ENCODE results near the gene KDM1A. TPM values are rescaled to one million over a fixed set of nuclear protein-coding genes. Genes with fewer than 3 reads are reported as not detected.
A peak's percentile ranks its signal among the peaks of the same experiment; 100 is the strongest.
"Not testable (repeated sequence)": the region's sequence is repeated elsewhere in the genome, so short reads cannot be mapped to it uniquely, and the experiment has no call there.

Gene KDM1A
- total and polyA plus RNA-seq, 3 experiments from 2014 or later = 49.4 to 59.9 (median 57.5) TPM

- no peaks in the 10 kb centered on the region for H3K36me3 ChIP-seq (ENCODE audit: insufficient read depth, low read length)
- H3K27ac Mint-ChIP-seq = peak overlapping the region in 1 of 8 donors; percentile 11
- H3K4me3 ChIP-seq (ENCODE audit: low read length) = no peak overlapping the region
Measured at GRCh38 chr1:22976461-22977243, 42.6 kb upstream of the KDM1A start.

GRCh38 chr1:22978299-22978698, 41.0 kb upstream of the KDM1A start:
- no peaks in the 10 kb centered on the region for H3K36me3 Mint-ChIP-seq
- no peaks in the 10 kb centered on the region for H3K36me3 ChIP-seq (ENCODE audit: insufficient read depth, low read length)
- H3K4me1 ChIP-seq (ENCODE audit: insufficient read depth, low read length) = no peaks in the 10 kb centered on the region
- peaks cover 19 to 39% of the 10 kb centered on the region in 2 donors for H3K27me3 Mint-ChIP-seq
- no peaks in the 10 kb centered on the region for H3K9me3 Mint-ChIP-seq
- ChIA-PET POLR2A (no interaction called here), CTCF (no interaction called here)
- no peak for DNase-seq
- H3K4me3 ChIP-seq (ENCODE audit: low read length) = no peak overlapping the region
- peaks cover 5% of the 10 kb centered on the region for H3K27me3 ChIP-seq (ENCODE audit: insufficient read depth, low read length, poor library complexity, severe bottlenecking)
- H3K4me1 Mint-ChIP-seq = no peaks in the 10 kb centered on the region
- H3K4me3 Mint-ChIP-seq = no peak overlapping the region
- no peak overlapping the region for H3K27ac ChIP-seq (ENCODE audit: low read depth, low read length)
- no peaks in the 10 kb centered on the region for H3K9me3 ChIP-seq (ENCODE audit: low read length)
- no peak overlapping the region for H3K27ac Mint-ChIP-seq

More at GRCh38 chr1:22976461-22977243, 42.6 kb upstream of the KDM1A start:
- Mint-ChIP-seq H3K9me3 (no peaks in the 10 kb centered on the region), H3K27me3 (peaks cover 21 to 42% of the 10 kb centered on the region in 2 donors), H3K36me3 (no peaks in the 10 kb centered on the region), H3K4me3 (no peak overlapping the region), H3K4me1 (no peaks in the 10 kb centered on the region)
- peaks cover 10% of the 10 kb centered on the region for H3K27me3 ChIP-seq (ENCODE audit: insufficient read depth, low read length, poor library complexity, severe bottlenecking)
- no peak overlapping the region for H3K27ac ChIP-seq (ENCODE audit: low read depth, low read length)
- no peaks in the 10 kb centered on the region for H3K4me1 ChIP-seq (ENCODE audit: insufficient read depth, low read length)
- DNase-seq = peak; percentile 9 to 65 (median 22)
- no peaks in the 10 kb centered on the region for H3K9me3 ChIP-seq (ENCODE audit: low read length)
- POLR2A ChIA-PET = interaction anchor here (0.7 kb wide), 1 partner anchor 92 kb away, joined by 4 read pairs; no protein-coding TSS in a partner anchor
- CTCF ChIA-PET = interaction anchor here (0.7 kb wide), 1 partner anchor 210 kb away, joined by 3 read pairs; no protein-coding TSS in a partner anchor

- H3K9me3 ChIP-seq (ENCODE audit: low read length); DNase-seq; H3K4me1 ChIP-seq (ENCODE audit: insufficient read depth, low read length); H3K36me3 ChIP-seq (ENCODE audit: insufficient read depth, low read length); H3K27ac ChIP-seq (ENCODE audit: low read depth, low read length); CTCF ChIA-PET; H3K36me3 Mint-ChIP-seq; H3K4me3 ChIP-seq (ENCODE audit: low read length); H3K9me3 Mint-ChIP-seq; POLR2A ChIA-PET; H3K4me3 Mint-ChIP-seq; H3K27ac Mint-ChIP-seq; H3K4me1 Mint-ChIP-seq; H3K27me3 ChIP-seq (ENCODE audit: insufficient read depth, low read length, poor library complexity, severe bottlenecking): not testable (repeated sequence)
- peaks cover 16 to 26% of the 10 kb centered on the region in 2 donors for H3K27me3 Mint-ChIP-seq
Measured at GRCh38 chr1:22980471-22980790, 38.8 kb upstream of the KDM1A start.

- H3K36me3 Mint-ChIP-seq = no peaks in the 10 kb centered on the region
- no peak for DNase-seq
- Histone ChIP-seq H3K36me3 (ENCODE audit: insufficient read depth, low read length) (no peaks in the 10 kb centered on the region), H3K27me3 (ENCODE audit: insufficient read depth, low read length, poor library complexity, severe bottlenecking) (no peaks in the 10 kb centered on the region), H3K4me1 (ENCODE audit: insufficient read depth, low read length) (no peaks in the 10 kb centered on the region), H3K27ac (ENCODE audit: low read depth, low read length) (no peak overlapping the region), H3K9me3 (ENCODE audit: low read length) (no peaks in the 10 kb centered on the region), H3K4me3 (ENCODE audit: low read length) (no peak overlapping the region)
- H3K4me1 Mint-ChIP-seq = no peaks in the 10 kb centered on the region
- H3K9me3 Mint-ChIP-seq = no peaks in the 10 kb centered on the region
- H3K27ac Mint-ChIP-seq = no peak overlapping the region
- ChIA-PET CTCF (no interaction called here), POLR2A (no interaction called here)
- H3K27me3 Mint-ChIP-seq = peaks cover 9 to 13% of the 10 kb centered on the region in 2 donors
- H3K4me3 Mint-ChIP-seq = no peak overlapping the region
Measured at GRCh38 chr1:22983944-22984343, 35.3 kb upstream of the KDM1A start.

- H3K9me3 ChIP-seq (ENCODE audit: low read length); H3K9me3 Mint-ChIP-seq; H3K4me1 ChIP-seq (ENCODE audit: insufficient read depth, low read length); H3K4me3 Mint-ChIP-seq; POLR2A ChIA-PET; H3K4me1 Mint-ChIP-seq; H3K36me3 ChIP-seq (ENCODE audit: insufficient read depth, low read length); CTCF ChIA-PET; H3K27ac Mint-ChIP-seq; H3K4me3 ChIP-seq (ENCODE audit: low read length); H3K36me3 Mint-ChIP-seq; H3K27me3 ChIP-seq (ENCODE audit: insufficient read depth, low read length, poor library complexity, severe bottlenecking); H3K27ac ChIP-seq (ENCODE audit: low read depth, low read length); DNase-seq: not testable (repeated sequence)
- H3K27me3 Mint-ChIP-seq = peaks cover 12 to 16% of the 10 kb centered on the region in 2 donors
Measured at GRCh38 chr1:22992384-22992783, 26.9 kb upstream of the KDM1A start.

- DNase-seq; H3K36me3 Mint-ChIP-seq; H3K4me1 ChIP-seq (ENCODE audit: insufficient read depth, low read length); H3K36me3 ChIP-seq (ENCODE audit: insufficient read depth, low read length); H3K27me3 ChIP-seq (ENCODE audit: insufficient read depth, low read length, poor library complexity, severe bottlenecking); CTCF ChIA-PET; H3K27ac ChIP-seq (ENCODE audit: low read depth, low read length); H3K4me3 Mint-ChIP-seq; H3K4me3 ChIP-seq (ENCODE audit: low read length); H3K4me1 Mint-ChIP-seq; H3K9me3 Mint-ChIP-seq; H3K27ac Mint-ChIP-seq; H3K9me3 ChIP-seq (ENCODE audit: low read length): not testable (repeated sequence)
- peaks cover 12 to 16% of the 10 kb centered on the region in 2 donors for H3K27me3 Mint-ChIP-seq
- POLR2A ChIA-PET = interaction anchor here (0.6 kb wide), 1 partner anchor 62 kb away, joined by 3 read pairs; no protein-coding TSS in a partner anchor
Measured at GRCh38 chr1:22993220-22993795, 26.0 kb upstream of the KDM1A start.

GRCh38 chr1:22995774-22996173, 23.5 kb upstream of the KDM1A start:
- Mint-ChIP-seq H3K27ac (no peak overlapping the region), H3K27me3 (peaks cover 0 to 7% of the 10 kb centered on the region in 2 donors), H3K4me1 (no peaks in the 10 kb centered on the region), H3K36me3 (no peaks in the 10 kb centered on the region), H3K4me3 (no peak overlapping the region), H3K9me3 (peaks cover 0 to 4% (median 2%) of the 10 kb centered on the region in 5 donors)
- Histone ChIP-seq H3K4me3 (ENCODE audit: low read length) (no peak overlapping the region), H3K9me3 (ENCODE audit: low read length) (no peaks in the 10 kb centered on the region), H3K36me3 (ENCODE audit: insufficient read depth, low read length) (no peaks in the 10 kb centered on the region), H3K4me1 (ENCODE audit: insufficient read depth, low read length) (no peaks in the 10 kb centered on the region), H3K27ac (ENCODE audit: low read depth, low read length) (no peak overlapping the region), H3K27me3 (ENCODE audit: insufficient read depth, low read length, poor library complexity, severe bottlenecking) (peaks cover 3% of the 10 kb centered on the region)
- DNase-seq = no peak
- CTCF ChIA-PET = no interaction called here
- POLR2A ChIA-PET = no interaction called here

- H3K9me3 ChIP-seq (ENCODE audit: low read length); H3K9me3 Mint-ChIP-seq; H3K27ac ChIP-seq (ENCODE audit: low read depth, low read length); CTCF ChIA-PET; H3K4me3 Mint-ChIP-seq; H3K27me3 Mint-ChIP-seq; H3K36me3 Mint-ChIP-seq; DNase-seq; H3K4me3 ChIP-seq (ENCODE audit: low read length); H3K27me3 ChIP-seq (ENCODE audit: insufficient read depth, low read length, poor library complexity, severe bottlenecking); POLR2A ChIA-PET; H3K36me3 ChIP-seq (ENCODE audit: insufficient read depth, low read length); H3K4me1 ChIP-seq (ENCODE audit: insufficient read depth, low read length); H3K4me1 Mint-ChIP-seq; H3K27ac Mint-ChIP-seq: not testable (repeated sequence)
Measured at GRCh38 chr1:22997528-22997927, 21.7 kb upstream of the KDM1A start.
